Fibroblast of pulmonary artery (primary cell): Measurements from ENCODE around the gene YOD1.

Experiments used
- DNase-seq: peaks from one replicate; pipeline ENCODE4 v3.0.0-alpha.2; 2010; ENCODE audit warnings: low read depth
- H3K4me3 ChIP-seq: replicated peaks from 2 replicates; pipeline ENCODE4 v1.5.1; 2011; ENCODE audit warnings: low read depth, mild to moderate bottlenecking, control low read depth, low read length, moderate library complexity
- TF ChIP-seq, protein P1 (sequence below): IDR thresholded peaks from 2 replicates; pipeline ENCODE4 v1.5.1; 2011; ENCODE audit warnings: mild to moderate bottlenecking, control low read depth, low read length, inconsistent platforms; ENCODE audit errors: missing control alignments

YOD1 gene

GRCh38 chr1:207027921-207028320 is 23.1 kb downstream of the YOD1 start:
- DNase-seq, result no peak
- no peak overlapping the region for H3K4me3 ChIP-seq
- TF ChIP-seq, protein P1, sequence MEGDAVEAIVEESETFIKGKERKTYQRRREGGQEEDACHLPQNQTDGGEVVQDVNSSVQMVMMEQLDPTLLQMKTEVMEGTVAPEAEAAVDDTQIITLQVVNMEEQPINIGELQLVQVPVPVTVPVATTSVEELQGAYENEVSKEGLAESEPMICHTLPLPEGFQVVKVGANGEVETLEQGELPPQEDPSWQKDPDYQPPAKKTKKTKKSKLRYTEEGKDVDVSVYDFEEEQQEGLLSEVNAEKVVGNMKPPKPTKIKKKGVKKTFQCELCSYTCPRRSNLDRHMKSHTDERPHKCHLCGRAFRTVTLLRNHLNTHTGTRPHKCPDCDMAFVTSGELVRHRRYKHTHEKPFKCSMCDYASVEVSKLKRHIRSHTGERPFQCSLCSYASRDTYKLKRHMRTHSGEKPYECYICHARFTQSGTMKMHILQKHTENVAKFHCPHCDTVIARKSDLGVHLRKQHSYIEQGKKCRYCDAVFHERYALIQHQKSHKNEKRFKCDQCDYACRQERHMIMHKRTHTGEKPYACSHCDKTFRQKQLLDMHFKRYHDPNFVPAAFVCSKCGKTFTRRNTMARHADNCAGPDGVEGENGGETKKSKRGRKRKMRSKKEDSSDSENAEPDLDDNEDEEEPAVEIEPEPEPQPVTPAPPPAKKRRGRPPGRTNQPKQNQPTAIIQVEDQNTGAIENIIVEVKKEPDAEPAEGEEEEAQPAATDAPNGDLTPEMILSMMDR, result no peak

DNA sequence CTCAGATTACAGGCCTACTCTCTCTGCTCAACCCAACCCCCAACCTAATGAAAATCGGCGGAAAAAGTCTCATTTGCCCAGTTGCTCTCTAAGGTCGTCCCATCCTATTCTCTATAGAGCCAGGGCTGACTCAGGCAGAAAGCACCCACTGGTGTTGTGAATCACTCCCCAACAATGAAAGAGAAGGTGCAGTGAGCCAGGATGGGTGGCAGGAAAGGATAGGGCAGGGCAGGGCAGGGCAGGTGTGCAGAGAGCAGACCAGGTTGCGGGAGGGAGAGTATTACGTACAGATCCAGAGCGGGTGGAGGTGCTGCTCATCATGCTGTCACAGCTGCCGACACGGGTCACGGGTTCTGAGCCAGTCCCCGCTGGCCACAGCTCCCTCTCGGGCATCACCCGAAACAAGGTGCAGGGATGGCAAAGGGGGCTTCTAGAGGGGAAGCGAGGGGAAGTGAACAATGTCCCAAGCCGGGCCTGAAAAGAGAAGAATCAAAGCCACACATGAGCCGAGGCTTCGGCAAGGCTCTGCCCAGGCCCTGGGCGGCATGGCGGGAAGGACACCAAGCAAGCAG is 23.7 kb downstream of the YOD1 start:
- TF ChIP-seq, protein P1, result no peak
- no peak overlapping the region for H3K4me3 ChIP-seq
- no peak for DNase-seq

DNA sequence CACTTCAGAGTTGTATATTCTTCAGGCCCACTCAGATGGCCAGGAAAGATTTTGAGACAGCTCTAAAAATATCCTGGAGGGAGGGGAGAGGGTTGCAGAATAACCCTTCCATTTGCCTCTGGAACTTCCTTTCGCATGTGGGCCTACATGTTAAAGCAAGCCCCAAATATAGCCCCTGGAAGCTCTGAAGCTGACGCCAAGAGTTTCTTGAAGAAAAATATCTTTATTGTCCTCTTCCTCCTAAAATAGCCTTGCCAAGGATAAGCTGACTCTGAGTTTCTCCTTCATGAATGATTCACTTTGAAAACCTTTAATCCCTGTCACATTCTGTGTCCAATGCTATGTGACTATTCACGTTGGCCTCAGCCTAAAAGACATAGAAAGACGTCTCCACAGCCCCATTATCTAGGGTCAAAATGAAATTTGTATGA is 24.9 kb downstream of the YOD1 start:
- TF ChIP-seq, protein P1, result no peak
- H3K4me3 ChIP-seq, result no peak overlapping the region
- no peak for DNase-seq

DNA sequence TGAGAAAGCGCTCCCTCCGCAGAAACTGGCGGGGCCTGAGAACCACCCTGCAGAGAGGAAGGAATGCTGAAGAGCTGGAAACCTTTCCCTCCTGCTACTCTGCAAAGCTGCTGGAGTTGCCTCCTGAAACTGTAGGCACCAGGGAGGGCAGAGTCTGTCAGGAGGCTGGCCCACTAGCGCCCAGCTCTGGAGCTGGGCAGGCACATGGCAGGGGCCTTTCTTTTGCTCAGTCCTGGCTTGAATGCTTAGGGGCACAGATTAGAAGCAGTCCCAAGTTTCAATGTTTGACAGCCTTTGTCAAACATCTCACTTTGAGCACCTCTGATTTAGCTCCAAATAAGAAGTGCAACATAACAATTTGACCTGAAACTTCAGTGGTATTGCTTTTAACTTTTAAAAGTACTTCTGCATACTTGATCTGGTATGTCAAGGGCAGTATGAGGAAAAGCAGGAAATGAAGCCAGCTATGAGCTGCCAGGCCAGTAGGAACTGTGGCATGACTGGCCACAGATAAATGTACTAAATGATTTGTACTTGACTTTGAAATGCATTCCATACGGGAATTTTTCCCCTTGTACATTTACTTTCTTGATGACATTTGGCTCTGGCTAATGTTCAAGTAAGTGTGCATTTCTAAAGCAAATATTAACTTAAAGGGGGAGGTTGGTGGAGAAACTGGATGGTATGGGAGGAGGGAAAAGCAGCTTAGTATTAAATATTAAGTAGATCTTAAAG is 25.7 kb downstream of the YOD1 start:
- no peak overlapping the region for H3K4me3 ChIP-seq
- TF ChIP-seq, protein P1, result no peak
- peak; percentile 57 for DNase-seq

DNA sequence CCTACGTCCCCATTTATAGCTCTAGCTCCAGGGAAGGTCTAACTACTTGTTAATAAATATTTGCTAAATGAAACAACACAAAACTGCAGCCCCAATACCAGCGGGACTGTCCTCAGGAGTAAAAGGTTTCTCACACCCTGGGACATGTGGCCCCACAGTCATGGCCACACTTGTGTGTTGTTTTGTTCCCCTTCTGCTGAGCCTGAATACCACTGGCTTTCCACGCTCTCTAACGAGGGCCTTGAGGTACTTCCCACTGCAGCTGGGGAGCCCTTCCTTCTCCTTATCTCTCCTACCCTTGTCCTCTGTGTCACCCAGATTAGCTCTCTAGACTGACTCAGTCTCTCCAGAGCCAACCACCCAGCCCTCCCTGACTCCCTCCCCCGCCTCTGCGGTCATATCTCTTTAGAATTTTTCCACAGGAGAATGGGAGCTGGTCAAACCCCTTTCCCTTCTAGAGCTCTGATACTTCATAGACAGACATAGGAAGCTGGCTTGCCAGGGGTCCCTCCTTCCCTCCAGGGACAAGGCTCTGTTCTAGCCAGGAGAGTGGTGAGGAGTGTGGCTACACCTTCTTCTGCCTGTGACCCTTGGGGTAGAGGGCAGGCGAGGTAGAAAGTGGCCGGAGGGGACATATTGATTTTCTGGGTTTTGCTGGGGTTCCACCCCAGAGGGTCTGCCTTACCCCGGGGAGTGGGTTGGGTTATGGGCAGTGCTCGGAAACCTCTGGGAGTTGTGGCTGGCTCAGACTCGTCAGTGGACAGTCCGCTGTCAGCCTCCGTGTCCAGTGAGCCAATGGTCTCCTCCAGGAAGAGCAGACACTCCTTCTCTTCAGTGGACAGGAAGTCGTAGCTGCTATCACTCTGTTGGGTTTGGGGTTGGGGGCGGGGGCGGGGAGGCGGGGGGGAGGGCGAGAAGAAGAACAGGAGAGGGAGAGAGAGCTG is 26.5 kb downstream of the YOD1 start:
- TF ChIP-seq, protein P1, result no peak
- peak; percentile 42 for DNase-seq
- no peak overlapping the region for H3K4me3 ChIP-seq

GRCh38 chr1:207022996-207023679 is 27.9 kb downstream of the YOD1 start:
- TF ChIP-seq, protein P1, result no peak
- no peak overlapping the region for H3K4me3 ChIP-seq

More at GRCh38 chr1:207022996-207023679, 27.9 kb downstream of the YOD1 start:
- no peak for DNase-seq
